Measurements from ENCODE around the gene LRP5. TPM values are rescaled to one million over a fixed set of nuclear protein-coding genes. Genes with fewer than 3 reads are reported as not detected.

Gene LRP5
- total RNA-seq, 1 experiment from 2014 or later, result 55.2 TPM

- TF ChIP-seq, protein P1, sequence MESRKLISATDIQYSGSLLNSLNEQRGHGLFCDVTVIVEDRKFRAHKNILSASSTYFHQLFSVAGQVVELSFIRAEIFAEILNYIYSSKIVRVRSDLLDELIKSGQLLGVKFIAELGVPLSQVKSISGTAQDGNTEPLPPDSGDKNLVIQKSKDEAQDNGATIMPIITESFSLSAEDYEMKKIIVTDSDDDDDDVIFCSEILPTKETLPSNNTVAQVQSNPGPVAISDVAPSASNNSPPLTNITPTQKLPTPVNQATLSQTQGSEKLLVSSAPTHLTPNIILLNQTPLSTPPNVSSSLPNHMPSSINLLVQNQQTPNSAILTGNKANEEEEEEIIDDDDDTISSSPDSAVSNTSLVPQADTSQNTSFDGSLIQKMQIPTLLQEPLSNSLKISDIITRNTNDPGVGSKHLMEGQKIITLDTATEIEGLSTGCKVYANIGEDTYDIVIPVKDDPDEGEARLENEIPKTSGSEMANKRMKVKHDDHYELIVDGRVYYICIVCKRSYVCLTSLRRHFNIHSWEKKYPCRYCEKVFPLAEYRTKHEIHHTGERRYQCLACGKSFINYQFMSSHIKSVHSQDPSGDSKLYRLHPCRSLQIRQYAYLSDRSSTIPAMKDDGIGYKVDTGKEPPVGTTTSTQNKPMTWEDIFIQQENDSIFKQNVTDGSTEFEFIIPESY (IDR thresholded peaks at IDR 0.05; ENCODE audit: extremely low read depth, insufficient replicate concordance, low read length), result no peak
Observed at GRCh38 chr11:68401856-68402255, 89.5 kb downstream of the LRP5 start (continued).

DNA sequence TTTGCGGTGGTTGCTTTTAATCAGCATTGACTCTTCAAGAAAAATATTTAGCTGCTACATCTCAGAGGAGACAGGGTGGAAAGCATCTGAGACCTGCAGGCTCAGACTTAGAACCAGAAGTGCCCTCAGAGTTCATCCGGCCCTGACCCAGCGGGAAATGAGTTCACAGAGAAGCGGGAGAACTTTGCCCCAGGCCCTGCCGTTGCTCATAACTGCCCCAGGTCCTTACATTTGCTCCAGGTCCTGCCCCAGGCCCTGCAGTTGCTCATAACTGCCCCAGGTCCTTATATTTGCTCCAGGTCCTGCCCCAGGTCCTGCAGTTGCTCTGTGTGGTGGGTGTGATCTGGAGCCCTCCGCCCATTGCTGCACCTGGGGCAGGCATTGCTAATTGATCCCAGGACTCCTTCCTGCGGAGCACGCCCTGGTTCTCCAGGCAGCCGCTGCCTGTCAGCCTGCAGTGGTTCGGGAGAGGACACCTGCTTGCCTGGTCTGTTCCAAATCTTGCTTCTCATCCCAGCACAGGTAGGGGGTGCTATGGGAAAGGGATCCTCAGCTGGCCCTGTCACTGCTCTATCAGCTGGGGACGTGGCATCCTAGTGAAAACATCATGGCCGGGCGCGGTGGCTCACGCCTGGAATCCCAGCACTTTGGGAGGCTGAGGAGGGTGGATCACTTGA, 90.1 kb downstream of the LRP5 start:
- Histone ChIP-seq H3K9me3 (ENCODE audit: control insufficient read depth in 1 of 2, insufficient read depth in 1 of 2, low read depth in 1 of 2, low read length in 2 of 2) (no peaks in the 10 kb centered on the region), H3K9ac (ENCODE audit: low read length) (no peak overlapping the region), H3K79me2 (ENCODE audit: insufficient read depth, low read length) (no peaks in the 10 kb centered on the region), H4K20me1 (ENCODE audit: insufficient read depth) (no peaks in the 10 kb centered on the region), H3K27me3 (ENCODE audit: insufficient read depth, low read length) (no peaks in the 10 kb centered on the region), H3K27ac (ENCODE audit: low read depth, low read length) (no peak overlapping the region), H3K4me3 (replicated peaks in 1 of 2; ENCODE audit: low read depth in 1 of 2, low read length in 2 of 2) (no peak overlapping the region), H3K4me2 (ENCODE audit: low read length) (no peak overlapping the region), H3K4me1 (ENCODE audit: control insufficient read depth in 1 of 2, insufficient read depth in 2 of 2, low read length in 2 of 2) (no peaks in the 10 kb centered on the region), H2AFZ (ENCODE audit: low read depth, low read length, poor library complexity, severe bottlenecking) (no peak overlapping the region), H3K9me2 (ENCODE audit: insufficient read depth) (no peaks in the 10 kb centered on the region), H3K36me3 (ENCODE audit: control insufficient read depth in 1 of 2, insufficient read depth in 2 of 2, low read length in 2 of 2) (peaks cover 5 to 10% of the 10 kb centered on the region in 2 experiments; a peak in 3 of 4 replicates)
- BruUV-seq (replicated peaks), result no TSS peak
- intact Hi-C loops (cut with micrococcal nuclease), result no loop called here
- ChIA-PET CTCF (no interaction called here), RAD21 (ENCODE audit: low non-redundant PET in 1 of 2, low total read pairs in 2 of 2, uncharacterized antibody in 2 of 2, unreplicated experiment in 2 of 2) (no interaction called here), POLR2A (no interaction called here)
- ATAC-seq (peak; percentile 83), DNase-seq (ENCODE audit: low read depth, low spot score) (no peak)
- no peak for TF ChIP-seq ELF1 (IDR thresholded peaks at IDR 0.05; ENCODE audit: borderline replicate concordance, low read depth)
- TF ChIP-seq RAD21 (IDR thresholded peaks at IDR 0.05; ENCODE audit: low read depth), result peak; percentile 36
- peak in 2 of 3 experiments; percentile 12 to 26; a peak in 1 of 6 replicates for TF ChIP-seq CTCF (IDR thresholded peaks at IDR 0.05 in 2 of 3, conservative IDR thresholded peaks at IDR 0.05 in 1 of 3; ENCODE audit: borderline replicate concordance in 1 of 3, insufficient read depth in 1 of 3, low read depth in 2 of 3, low read length in 2 of 3)

All from HCT116 (cell line).